ENCODE measurements around the gene IKBKE. TPM values are rescaled to one million over a fixed set of nuclear protein-coding genes. Genes with fewer than 3 reads are reported as not detected.

The IKBKE gene
- polyA plus RNA-seq, 1 donor = 2.9 TPM

GRCh38 chr1:206496131-206496793 is 26.0 kb downstream of the IKBKE start:
- DNase-seq (ENCODE audit: low read depth) = no peak

- DNase-seq (ENCODE audit: low read depth) = no peak
These were observed 27.1 kb downstream of the IKBKE start for GRCh38 chr1:206497363-206497762.

- DNase-seq (ENCODE audit: low read depth) = no peak
These were observed 27.5 kb downstream of the IKBKE start for GRCh38 chr1:206497774-206498173.

GRCh38 chr1:206498685-206499084 is 28.4 kb downstream of the IKBKE start:
- DNase-seq (ENCODE audit: low read depth) = no peak

- DNase-seq (ENCODE audit: low read depth) = no peak
These were observed 29.8 kb downstream of the IKBKE start for GRCh38 chr1:206500046-206500445.

GRCh38 chr1:206501881-206502280 is 31.6 kb downstream of the IKBKE start:
- no peak for DNase-seq (ENCODE audit: low read depth)

- no peak for DNase-seq (ENCODE audit: low read depth)
These were observed 32.1 kb downstream of the IKBKE start for GRCh38 chr1:206502403-206502802.

GRCh38 chr1:206502812-206503211 is 32.5 kb downstream of the IKBKE start:
- DNase-seq (ENCODE audit: low read depth) = no peak

- DNase-seq (ENCODE audit: low read depth) = no peak
These were observed 33.5 kb downstream of the IKBKE start for GRCh38 chr1:206503591-206504362.

GRCh38 chr1:206504363-206504713 is 34.1 kb downstream of the IKBKE start:
- DNase-seq (ENCODE audit: low read depth) = no peak

- no peak for DNase-seq (ENCODE audit: low read depth)
These were observed 35.6 kb downstream of the IKBKE start for GRCh38 chr1:206505702-206506355.

- no peak for DNase-seq (ENCODE audit: low read depth)
These were observed 36.4 kb downstream of the IKBKE start for GRCh38 chr1:206506405-206507283.

- no peak for DNase-seq (ENCODE audit: low read depth)
These were observed 37.2 kb downstream of the IKBKE start, which contains the start of gene RASSF5 for GRCh38 chr1:206507284-206508129. RASSF5 (plus strand) TSS chr1:206507531; CDS start chr1:206507603, 72 bp downstream.

GRCh38 chr1:206508130-206508889 is 38.0 kb downstream of the IKBKE start:
- no peak for DNase-seq (ENCODE audit: low read depth)

GRCh38 chr1:206508956-206509355 is 38.7 kb downstream of the IKBKE start:
- DNase-seq (ENCODE audit: low read depth) = no peak

GRCh38 chr1:206509612-206510257 is 39.5 kb downstream of the IKBKE start:
- DNase-seq (ENCODE audit: low read depth) = no peak

- DNase-seq (ENCODE audit: low read depth) = no peak
These were observed 40.1 kb downstream of the IKBKE start for GRCh38 chr1:206510371-206510770.

- DNase-seq (ENCODE audit: low read depth) = no peak
These were observed 41.2 kb downstream of the IKBKE start for GRCh38 chr1:206511362-206512057.

Data from forelimb muscle (tissue), 1 donor.